ENCODE results near the gene STEAP3.

Gene STEAP3

DNA sequence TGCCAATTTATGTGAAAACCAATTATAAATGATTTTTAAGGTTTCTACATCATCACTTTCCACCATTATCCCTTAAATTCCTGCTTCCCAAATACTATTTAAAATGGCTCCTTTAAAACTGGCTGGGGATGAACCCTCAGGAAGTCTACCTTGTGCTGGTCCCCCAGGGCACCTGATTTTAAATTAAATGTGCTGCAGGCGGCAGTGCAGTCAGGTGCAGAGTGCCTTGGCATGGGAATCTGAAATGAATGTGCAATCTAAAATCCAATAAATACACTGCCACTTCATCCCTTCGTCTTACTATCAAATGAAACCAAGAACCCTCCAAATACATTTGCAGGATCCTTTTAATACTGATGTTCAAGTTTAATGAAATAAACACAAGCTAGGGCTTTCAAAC is 81.2 kb downstream of the STEAP3 start:
- no peak for DNase-seq

DNA sequence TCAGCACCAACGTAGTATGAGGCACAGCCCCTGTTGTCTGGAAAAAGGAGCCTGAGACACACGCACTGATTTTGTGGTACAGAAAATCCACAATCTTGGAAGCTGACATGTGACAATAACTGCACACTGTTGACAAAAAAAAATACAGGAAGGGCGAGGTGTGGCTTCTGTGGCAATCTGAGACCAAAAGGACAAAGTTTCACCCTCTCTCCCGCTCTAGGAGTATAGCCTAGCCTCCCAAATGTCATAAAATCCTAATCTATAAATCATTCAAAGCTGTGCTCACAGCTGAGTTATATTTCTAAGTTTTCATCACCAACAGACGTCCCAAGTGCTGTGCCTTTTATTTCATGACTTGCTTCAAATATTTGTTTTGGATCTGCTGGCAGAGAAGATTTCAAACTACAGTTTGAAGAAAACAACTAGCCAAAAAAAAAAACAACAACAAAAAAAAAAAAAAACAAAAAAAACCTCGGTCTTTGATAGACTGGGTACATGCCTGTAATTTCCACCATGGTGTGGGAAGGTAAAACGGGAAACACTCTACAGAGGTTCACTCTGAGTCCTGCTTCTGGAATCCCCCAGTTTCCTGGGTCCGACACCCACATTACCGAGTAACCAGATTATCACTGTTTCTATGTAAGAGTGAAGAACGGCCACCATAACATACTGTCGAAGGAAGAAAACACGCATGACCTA is 82.0 kb downstream of the STEAP3 start:
- no peak for DNase-seq

GRCh38 chr2:119306196-119306590 is 82.6 kb downstream of the STEAP3 start:
- DNase-seq, result no peak

DNA sequence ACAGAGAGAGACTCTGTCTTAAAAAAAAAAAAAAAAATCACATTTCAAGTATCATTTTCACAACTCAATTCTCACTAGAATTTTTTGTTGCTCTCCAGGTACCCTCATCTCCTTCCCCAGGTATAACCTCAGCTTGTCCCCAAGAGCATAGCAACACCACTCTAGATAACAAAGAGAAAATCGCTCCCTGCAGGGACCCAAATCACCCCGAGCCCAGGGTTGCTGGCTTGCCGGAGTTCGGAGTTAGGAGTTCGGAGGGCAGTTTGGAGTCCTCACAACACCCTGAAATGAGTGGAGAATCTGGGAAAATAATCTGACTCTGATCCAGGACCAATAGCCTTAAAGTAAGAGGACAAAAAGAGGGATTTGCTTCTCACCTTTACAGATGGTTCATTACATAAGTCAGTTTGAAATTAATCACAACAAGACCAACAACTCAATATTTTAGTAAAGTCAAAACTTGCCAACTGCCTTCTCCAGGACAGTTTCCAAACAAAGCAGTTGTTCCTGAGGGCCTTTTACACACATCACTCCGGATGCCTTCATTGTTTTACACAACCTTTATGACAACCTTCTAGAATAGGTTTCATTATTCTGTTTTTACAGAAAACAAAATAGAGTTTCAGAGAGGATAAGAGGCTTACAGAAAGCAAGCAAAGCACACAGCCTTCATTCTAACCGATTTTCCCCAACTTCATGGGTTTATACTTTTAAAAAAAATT is 83.9 kb downstream of the STEAP3 start:
- no peak for DNase-seq

- no peak for DNase-seq
Measured at GRCh38 chr2:119308793-119309330, 85.2 kb downstream of the STEAP3 start.

- no peak for DNase-seq
Measured at GRCh38 chr2:119311371-119311770, 87.7 kb downstream of the STEAP3 start.

DNA sequence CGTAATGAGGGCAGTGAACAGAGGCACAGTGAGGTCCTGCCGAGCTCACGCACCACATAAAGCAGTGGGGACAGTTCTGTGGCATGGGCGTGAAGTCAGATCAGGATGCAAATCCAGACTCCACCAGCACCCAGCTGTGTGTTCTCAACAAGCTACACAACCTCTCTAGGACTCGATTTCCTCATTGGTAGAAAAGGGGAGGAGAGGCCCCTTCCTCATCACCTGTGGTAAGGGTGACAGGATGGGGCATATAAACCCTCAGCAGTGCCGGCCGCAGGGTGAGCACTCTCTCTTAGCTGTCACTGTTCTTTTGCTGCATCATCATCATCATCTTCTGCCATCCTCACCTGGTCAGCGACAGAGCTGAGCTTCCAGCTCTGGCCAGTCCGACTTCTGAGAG is 88.2 kb downstream of the STEAP3 start:
- no peak for DNase-seq

All from stimulated activated CD4-positive, alpha-beta T cell treated with anti-CD3 and anti-CD28 coated beads, Interleukin-15, amount 100 ng/mL, for 24 hours (primary cell).